Fibroblast of skin of right biceps (primary cell): ENCODE results near the gene MIA3.
"Not testable (repeated sequence)": the region's sequence is repeated elsewhere in the genome, so short reads cannot be mapped to it uniquely, and the experiment has no call there.

Source experiments
- DNase-seq: peaks from one replicate; pipeline ENCODE4 v3.0.0-alpha.2; 2013

MIA3 gene

GRCh38 chr1:222665964-222666363 is 48.1 kb downstream of the MIA3 start:
- DNase-seq = no peak

- DNase-seq = not testable (repeated sequence)
Observed at GRCh38 chr1:222668184-222668583, 50.3 kb downstream of the MIA3 start.

- not testable (repeated sequence) for DNase-seq
Observed at GRCh38 chr1:222669107-222669506, 51.2 kb downstream of the MIA3 start.

- no peak for DNase-seq
Observed at GRCh38 chr1:222670110-222670509, 52.2 kb downstream of the MIA3 start.

- no peak for DNase-seq
Observed at GRCh38 chr1:222680080-222680479, 62.2 kb downstream of the MIA3 start.

- DNase-seq = no peak
Observed at GRCh38 chr1:222691016-222691415, 73.1 kb downstream of the MIA3 start.

- DNase-seq = no peak
Observed at GRCh38 chr1:222694927-222695326, 77.0 kb downstream of the MIA3 start.

- no peak for DNase-seq
Observed at GRCh38 chr1:222696741-222697140, 78.8 kb downstream of the MIA3 start.

- DNase-seq = no peak
Observed at GRCh38 chr1:222697203-222697602, 79.3 kb downstream of the MIA3 start.

GRCh38 chr1:222697826-222698225 is 79.9 kb downstream of the MIA3 start:
- DNase-seq = peak; percentile 14

- no peak for DNase-seq
Observed at GRCh38 chr1:222702210-222702609, 84.3 kb downstream of the MIA3 start.

GRCh38 chr1:222704260-222704659 is 86.4 kb downstream of the MIA3 start:
- no peak for DNase-seq

- no peak for DNase-seq
Observed at GRCh38 chr1:222706815-222707214, 88.9 kb downstream of the MIA3 start.

GRCh38 chr1:222709700-222710153 is 91.8 kb downstream of the MIA3 start:
- no peak for DNase-seq

GRCh38 chr1:222711319-222712252 is 93.7 kb downstream of the MIA3 start:
- DNase-seq = peak; percentile 64

GRCh38 chr1:222712253-222713090 is 94.6 kb downstream of the MIA3 start, which contains the start of the genes AIDA and BROX:
Gene AIDA, minus strand, starts transcription at chr1:222712491. Its CDS starts 174 bp downstream, at chr1:222712317.
Gene BROX, plus strand, starts transcription at chr1:222712564. Its CDS starts 3,136 bp downstream, at chr1:222715700.
- DNase-seq = peak; percentile 87

GRCh38 chr1:222713091-222713961 is 95.4 kb downstream of the MIA3 start:
- peak; percentile 94 for DNase-seq

- DNase-seq = no peak
Observed at GRCh38 chr1:222716393-222716792, 98.5 kb downstream of the MIA3 start.
